ENCODE results near the gene STAC.
"Not testable (repeated sequence)": the region's sequence is repeated elsewhere in the genome, so short reads cannot be mapped to it uniquely, and the experiment has no call there.

The STAC gene

GRCh38 chr3:36459177-36459576 is 78.9 kb downstream of the STAC start:
- TF ChIP-seq CTCF (IDR thresholded peaks at IDR 0.05; ENCODE audit: control insufficient read depth, extremely low read depth, insufficient read depth), result no peak
- no peak overlapping the region for H3K4me3 ChIP-seq (ENCODE audit: low read depth, low read length)
- DNase-seq (ENCODE audit: low read depth), result no peak

- TF ChIP-seq CTCF (IDR thresholded peaks at IDR 0.05; ENCODE audit: control insufficient read depth, extremely low read depth, insufficient read depth), result no peak
- no peak for DNase-seq (ENCODE audit: low read depth)
- H3K4me3 ChIP-seq (ENCODE audit: low read depth, low read length), result no peak overlapping the region
Measured at GRCh38 chr3:36461597-36461996, 81.3 kb downstream of the STAC start.

- not testable (repeated sequence) for DNase-seq (ENCODE audit: low read depth); H3K4me3 ChIP-seq (ENCODE audit: low read depth, low read length)
Measured at GRCh38 chr3:36472045-36472444, 91.7 kb downstream of the STAC start.

GRCh38 chr3:36475558-36475957 is 95.3 kb downstream of the STAC start:
- no peak overlapping the region for H3K4me3 ChIP-seq (ENCODE audit: low read depth, low read length)
- no peak for TF ChIP-seq CTCF (IDR thresholded peaks at IDR 0.05; ENCODE audit: control insufficient read depth, extremely low read depth, insufficient read depth)
- DNase-seq (ENCODE audit: low read depth), result no peak

- no peak for DNase-seq (ENCODE audit: low read depth)
- no peak overlapping the region for H3K4me3 ChIP-seq (ENCODE audit: low read depth, low read length)
- TF ChIP-seq CTCF (IDR thresholded peaks at IDR 0.05; ENCODE audit: control insufficient read depth, extremely low read depth, insufficient read depth), result no peak
Measured at GRCh38 chr3:36476286-36476942, 96.1 kb downstream of the STAC start.

- DNase-seq (ENCODE audit: low read depth), result no peak
- H3K4me3 ChIP-seq (ENCODE audit: low read depth, low read length), result no peak overlapping the region
- TF ChIP-seq CTCF (IDR thresholded peaks at IDR 0.05; ENCODE audit: control insufficient read depth, extremely low read depth, insufficient read depth), result no peak
Measured at GRCh38 chr3:36477655-36478054, 97.4 kb downstream of the STAC start.

GRCh38 chr3:36480911-36481648 is 100.8 kb downstream of the STAC start:
- no peak for TF ChIP-seq CTCF (IDR thresholded peaks at IDR 0.05; ENCODE audit: control insufficient read depth, extremely low read depth, insufficient read depth)
- DNase-seq (ENCODE audit: low read depth), result no peak
- no peak overlapping the region for H3K4me3 ChIP-seq (ENCODE audit: low read depth, low read length)

All from LNCaP clone FGC (cell line).